HG03457 (cell line): ENCODE measurements around the gene DOK6.
"Not testable (repeated sequence)": the region's sequence is repeated elsewhere in the genome, so short reads cannot be mapped to it uniquely, and the experiment has no call there.

Source experiments
- ATAC-seq: cut with Tn5 transposase; IDR thresholded peaks from one replicate; pipeline ENCODE4 v1.9.1; 2021; ENCODE audit warnings: moderate number of reproducible peaks; ENCODE audit not compliant: unreplicated experiment

DOK6 gene

GRCh38 chr18:69787825-69788547 is 387.3 kb downstream of the DOK6 start:
- no peak for ATAC-seq

- ATAC-seq, result no peak
Observed at GRCh38 chr18:69789794-69790193, 389.1 kb downstream of the DOK6 start.

GRCh38 chr18:69790649-69791048 is 390.0 kb downstream of the DOK6 start:
- ATAC-seq, result no peak

GRCh38 chr18:69795791-69796190 is 395.1 kb downstream of the DOK6 start:
- no peak for ATAC-seq

GRCh38 chr18:69804776-69805501 is 404.3 kb downstream of the DOK6 start:
- no peak for ATAC-seq

GRCh38 chr18:69808399-69808798 is 407.7 kb downstream of the DOK6 start:
- ATAC-seq, result no peak

- no peak for ATAC-seq
Observed at GRCh38 chr18:69813559-69813958, 412.9 kb downstream of the DOK6 start.

GRCh38 chr18:69814861-69815385 is 414.2 kb downstream of the DOK6 start:
- ATAC-seq, result no peak

DNA sequence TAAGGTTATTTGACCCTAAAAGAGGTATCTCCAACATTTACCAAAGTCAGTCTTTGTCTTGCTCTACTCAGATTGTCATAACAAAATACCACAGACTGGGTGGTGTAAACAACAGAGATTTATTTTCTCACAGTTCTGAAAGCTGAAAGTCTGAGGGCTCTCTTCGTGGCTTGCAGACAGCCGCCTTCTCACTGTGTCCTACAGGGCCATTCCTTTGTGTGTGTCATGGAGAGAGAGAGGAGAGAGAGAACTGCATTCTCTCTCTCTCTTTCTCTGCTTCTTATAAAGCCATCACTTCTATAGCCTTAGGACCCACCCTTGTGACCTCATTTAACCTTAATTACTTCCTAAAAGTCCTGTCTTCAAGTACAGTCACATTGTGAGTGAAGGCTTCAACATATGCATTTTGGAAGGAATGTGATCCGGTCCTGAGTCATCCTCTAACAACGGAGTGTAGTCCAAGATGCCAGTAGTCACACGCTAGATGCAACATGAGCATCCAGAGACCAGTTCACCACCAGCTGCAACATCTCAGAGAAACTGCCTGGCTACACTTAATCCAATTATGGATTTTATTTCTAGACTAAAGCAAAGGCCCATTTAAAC is 416.8 kb downstream of the DOK6 start:
- no peak for ATAC-seq

- no peak for ATAC-seq
Observed at GRCh38 chr18:69819460-69819859, 418.8 kb downstream of the DOK6 start.

GRCh38 chr18:69820538-69820937 is 419.9 kb downstream of the DOK6 start:
- ATAC-seq, result no peak

- ATAC-seq, result no peak
Observed at GRCh38 chr18:69830189-69830588, 429.5 kb downstream of the DOK6 start.

GRCh38 chr18:69834980-69835379 is 434.3 kb downstream of the DOK6 start:
- not testable (repeated sequence) for ATAC-seq

- no peak for ATAC-seq
Observed at GRCh38 chr18:69838003-69838402, 437.3 kb downstream of the DOK6 start.

- no peak for ATAC-seq
Observed at GRCh38 chr18:69838620-69839411, 438.1 kb downstream of the DOK6 start.

DNA sequence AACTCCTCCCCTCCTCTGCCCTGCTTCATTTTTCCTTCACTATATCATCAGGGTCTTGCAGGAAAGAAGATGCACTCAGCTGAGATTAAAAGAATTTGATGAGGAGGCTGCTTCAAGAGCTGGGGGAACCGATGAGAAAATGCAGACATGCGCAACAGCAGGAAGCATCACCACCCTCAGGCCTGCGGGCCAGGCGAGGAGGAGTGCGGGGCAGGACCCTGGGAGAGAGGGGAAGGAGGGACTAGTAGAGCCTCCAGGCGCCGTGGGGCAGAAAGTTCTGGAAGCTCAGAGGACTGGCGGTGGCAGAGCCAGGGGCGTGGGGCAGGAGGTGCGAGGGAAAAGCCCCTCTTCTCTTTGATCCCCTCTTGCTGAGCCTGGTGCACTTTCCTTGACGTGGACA is 438.8 kb downstream of the DOK6 start:
- no peak for ATAC-seq

GRCh38 chr18:69840001-69840400 is 439.3 kb downstream of the DOK6 start:
- ATAC-seq, result no peak

GRCh38 chr18:69840445-69840844 is 439.8 kb downstream of the DOK6 start:
- ATAC-seq, result no peak

- no peak for ATAC-seq
Observed at GRCh38 chr18:69841117-69841516, 440.4 kb downstream of the DOK6 start.

- no peak for ATAC-seq
Observed at GRCh38 chr18:69843015-69843414, 442.3 kb downstream of the DOK6 start.

GRCh38 chr18:69844656-69845055 is 444.0 kb downstream of the DOK6 start:
- ATAC-seq, result no peak
